HepG2 (cell line): Measurements from ENCODE around the gene INF2. TPM values are rescaled to one million over a fixed set of nuclear protein-coding genes. Genes with fewer than 3 reads are reported as not detected.

Experiments
- ATAC-seq: fragments of 200-7000 bp; cut with Tn5 transposase; 3 replicates; pipeline ENCODE4 v1.9.1; 2020; ENCODE audit warnings: mild to moderate bottlenecking, moderate library complexity
- BruUV-seq: library from RNA; stranded (reverse); fragments of 400-500 nt; replicated peaks from 2 replicates; lab custom pipeline; 2021; lab: Mats Ljungman, UMichigan
- CTCF ChIA-PET: fragments of 300-600 bp; formaldehyde crosslinking; extraction: SDS; loops from one replicate; lab custom pipeline; 2021; ENCODE audit warnings: low total read pairs, inconsistent platforms, low intra/inter-chr PET ratio; lab: Yijun Ruan, JAX
- POLR2A ChIA-PET: fragments of 350-600 bp; sonication (Branson Sonifier 250); formaldehyde crosslinking; loops from one replicate; lab custom pipeline; 2020; ENCODE audit warnings: antibody characterized with exemption, inconsistent platforms; lab: Yijun Ruan, JAX
- DNase-seq: peaks from one replicate; pipeline ENCODE4 v3.0.0-alpha.2; 2015; ENCODE audit warnings: low spot score
- FAIRE-seq: peaks from 3 replicates; lab custom pipeline; 2011; peaks lifted over from hg19 to GRCh38; lab: Jason Lieb, UNC
- H2AFZ ChIP-seq: one replicate; pipeline ENCODE4 v1.6.1; 2011; ENCODE audit warnings: low read length, inconsistent platforms
- H3K27ac ChIP-seq: fragments of 300-600 bp; 3 replicates; pipeline ENCODE4 v1.8.0; 2011; ENCODE audit warnings: mixed run types, mild to moderate bottlenecking, mixed read lengths, low read length, inconsistent platforms; ENCODE audit not compliant: insufficient read depth; ENCODE audit errors: extremely low read length
- H3K27me3 ChIP-seq, 2 experiments: fragments of 200-600 bp in 1 of 2; 2 replicates in 1 of 2; 3 replicates in 1 of 2; pipeline versions ENCODE4 v1.6.0 to v1.8.0; 2011; ENCODE audit warnings: low read length in 2 of 2, mild to moderate bottlenecking in 2 of 2, moderate library complexity in 2 of 2, inconsistent platforms in 1 of 2; ENCODE audit not compliant: insufficient read depth in 2 of 2, control insufficient read depth in 1 of 2
- H3K36me3 ChIP-seq, 2 experiments: fragments of 200-600 bp in 1 of 2; replicated peaks in 1 of 2; 2 replicates in 1 of 2; 3 replicates in 1 of 2; pipeline versions ENCODE4 v1.5.1 to v1.8.0; 2011; ENCODE audit warnings: low read length in 2 of 2, inconsistent platforms in 1 of 2; ENCODE audit not compliant: insufficient read depth in 2 of 2, control insufficient read depth in 1 of 2
- H3K4me1 ChIP-seq: 2 replicates; pipeline ENCODE4 v1.5.1; 2012; ENCODE audit warnings: low read length, inconsistent platforms; ENCODE audit not compliant: insufficient read depth
- H3K4me2 ChIP-seq: 2 replicates; pipeline ENCODE4 v1.6.0; 2011; ENCODE audit warnings: low read depth, low read length, inconsistent platforms
- H3K4me3 ChIP-seq, 3 experiments: fragments of 200-600 bp in 1 of 3; sonication (generic), shearing (Covaris generic) in 1 of 3; replicated peaks in 1 of 3; 2 replicates each; pipeline ENCODE4 v1.5.1; 2011 to 2016; ENCODE audit warnings: low read length in 3 of 3, inconsistent platforms in 2 of 3, low read depth in 2 of 3, mild to moderate bottlenecking in 2 of 3, control low read depth in 1 of 3, mixed read lengths in 1 of 3; ENCODE audit not compliant: insufficient read depth in 1 of 3
- H3K79me2 ChIP-seq: one replicate; pipeline ENCODE4 v1.6.1; 2011; ENCODE audit warnings: low read length, inconsistent platforms; ENCODE audit not compliant: insufficient read depth
- H3K9ac ChIP-seq: 2 replicates; pipeline ENCODE4 v1.6.0; 2011; ENCODE audit warnings: mild to moderate bottlenecking, low read depth, low read length, inconsistent platforms; ENCODE audit not compliant: insufficient read depth
- H3K9me3 ChIP-seq: 2 replicates; pipeline ENCODE4 v1.5.1; 2012; ENCODE audit warnings: mild to moderate bottlenecking, low read length
- H4K20me1 ChIP-seq: 2 replicates; pipeline ENCODE4 v1.6.0; 2011; ENCODE audit warnings: inconsistent platforms, mild to moderate bottlenecking, low read length, moderate library complexity; ENCODE audit not compliant: insufficient read depth
- CBX2 ChIP-seq, 2 experiments: fragments of 200-600 bp in 1 of 2; sonication (generic); formaldehyde crosslinking in 1 of 2; IDR thresholded peaks; 2 replicates each; pipeline versions ENCODE4 v1.7.0 to v1.8.1; 2018 to 2022; ENCODE audit warnings: low read depth in 2 of 2, low read length in 1 of 2, mild to moderate bottlenecking in 1 of 2, missing genetic modification reagents in 1 of 2
- FLYWCH1 ChIP-seq: sonication (generic); formaldehyde crosslinking; IDR thresholded peaks from 2 replicates; pipeline ENCODE4 v1.8.1; 2023; ENCODE audit warnings: mild to moderate bottlenecking, missing genetic modification reagents
- FOXA3 ChIP-seq: IDR thresholded peaks from 2 replicates; pipeline ENCODE4 v1.6.1; 2016; ENCODE audit warnings: missing genetic modification reagents, missing compliant biosample characterization
- HINFP ChIP-seq: sonication (generic); formaldehyde crosslinking; IDR thresholded peaks from 2 replicates; pipeline ENCODE4 v1.4.0; 2020; ENCODE audit warnings: low read depth, mild to moderate bottlenecking, missing genetic modification reagents
- NFATC3 ChIP-seq: sonication (generic); formaldehyde crosslinking; IDR thresholded peaks from 2 replicates; pipeline ENCODE4 v1.5.1; 2020; ENCODE audit warnings: mild to moderate bottlenecking, missing genetic modification reagents
- NFRKB ChIP-seq: fragments of 450-650 bp; IDR thresholded peaks from 2 replicates; pipeline ENCODE4 v1.6.1; 2017
- PCBP1 ChIP-seq: fragments of 200-400 bp; formaldehyde crosslinking; IDR thresholded peaks from 2 replicates; pipeline ENCODE4 v1.6.1; 2017; ENCODE audit warnings: mild to moderate bottlenecking, low read depth, low read length, borderline replicate concordance
- SMC3 ChIP-seq: IDR thresholded peaks from 2 replicates; pipeline ENCODE4 v1.6.1; 2011; ENCODE audit warnings: low read length, improper control_type of control experiment
- SNRNP70 ChIP-seq: fragments of 200-400 bp; formaldehyde crosslinking; IDR thresholded peaks from 2 replicates; pipeline ENCODE4 v1.6.1; 2017; ENCODE audit warnings: mild to moderate bottlenecking, low read depth, low read length, moderate library complexity
- THYN1 ChIP-seq: sonication (generic); formaldehyde crosslinking; IDR thresholded peaks from 2 replicates; pipeline ENCODE4 v1.8.1; 2023; ENCODE audit warnings: low read depth, mild to moderate bottlenecking, moderate library complexity, missing genetic modification reagents, borderline replicate concordance
- ZFP36 ChIP-seq: fragments of 150-350 bp; IDR thresholded peaks from 2 replicates; pipeline ENCODE4 v1.6.1; 2018; ENCODE audit warnings: borderline replicate concordance, low read length, low read depth; ENCODE audit not compliant: partially characterized antibody
- ZNF12 ChIP-seq: sonication (generic); formaldehyde crosslinking; IDR thresholded peaks from 2 replicates; pipeline ENCODE4 v1.5.0; 2020; ENCODE audit warnings: missing genetic modification reagents
- ZNF441 ChIP-seq: sonication (generic); formaldehyde crosslinking; IDR thresholded peaks from 2 replicates; pipeline ENCODE4 v1.7.0; 2021; ENCODE audit warnings: missing genetic modification reagents, borderline replicate concordance
- WGBS: methylation state at CpG from one replicate; pipeline ENCODE4 v1.1.6; 2017; ENCODE audit warnings: low lambda C conversion rate; 5-methylcytosine and 5-hydroxymethylcytosine counted together
- in situ Hi-C: cut with HindIII; loops from 2 replicates; pipeline ENCODE4 v1.10.0; 2017; ENCODE audit warnings: low pct_unique_long_range_greater_than_20kb; ENCODE audit not compliant: extremely low pct_ligation_motif_present
- intact Hi-C: fragments of 100-400 bp; cut with micrococcal nuclease; formaldehyde crosslinking; loops from one replicate; pipeline ENCODE4 v1.10.0; 2022; ENCODE audit not compliant: unreplicated experiment
- polyA plus RNA-seq, 8 experiments: library from polyadenylated mRNA; depleted of rRNA in 3 of 8; stranded (reverse) in 7 of 8; unstranded in 1 of 8; fragments of >200 nt; fragmentation: Illumina TruSeq in 4 of 8; extraction: Trizol in 4 of 8; gene quantifications; 2 replicates each; pipeline versions ENCODE4 v1.2.1 to v1.2.3, GENCODE V29; 2011 to 2016; ENCODE audit warnings: low read depth in 4 of 8, missing spikeins in 1 of 8, mixed read lengths in 1 of 8; ENCODE audit not compliant: insufficient read depth in 1 of 8
- total RNA-seq, 5 experiments: library from RNA; depleted of rRNA; stranded (reverse); fragments of >200 nt; fragmentation: Illumina TruSeq; extraction: Trizol; gene quantifications; 2 replicates each; pipeline ENCODE4 v1.2.3, GENCODE V29; 2016; ENCODE audit warnings: low read depth in 1 of 5
- TF ChIP-seq, protein P1 (sequence below): sonication (generic); formaldehyde crosslinking; IDR thresholded peaks from 2 replicates; pipeline ENCODE4 v1.4.0; 2020; ENCODE audit warnings: missing genetic modification reagents, borderline replicate concordance
- TF ChIP-seq, protein P2 (sequence below): sonication (generic); formaldehyde crosslinking; IDR thresholded peaks from 2 replicates; pipeline ENCODE4 v1.5.0; 2020; ENCODE audit warnings: mild to moderate bottlenecking, missing genetic modification reagents

Gene INF2
- total and polyA plus RNA-seq, 2 of the 13 experiments (the other 11 are each of a cell fraction or from before 2014, with no cell fraction given): 16.4 to 26.4 TPM

GRCh38 chr14:104643306-104643705 is 46.1 kb upstream of the INF2 start:
- CTCF ChIA-PET: no interaction called here
- no peak overlapping the region for H2AFZ ChIP-seq
- H3K36me3 ChIP-seq: no peaks in the 10 kb centered on the region
- H3K4me3 ChIP-seq: no peak overlapping the region
- no peak overlapping the region for H3K4me2 ChIP-seq
- WGBS: 36% methylated on average over 2 of the region's 8 CpGs
- H3K9me3 ChIP-seq: no peaks in the 10 kb centered on the region
- no peak for DNase-seq
- no peaks in the 10 kb centered on the region for H4K20me1 ChIP-seq
- H3K4me1 ChIP-seq: peaks cover 44% of the 10 kb centered on the region
- intact Hi-C loops: no loop called here
- peaks cover 13 to 62% of the 10 kb centered on the region in 2 experiments for H3K27me3 ChIP-seq
- no peaks in the 10 kb centered on the region for H3K79me2 ChIP-seq
- in situ Hi-C loops: loop anchor here (5.0 kb wide), 1 partner anchor 506 kb away; the partner anchor contains the start of gene KIF26A
- no peak for FAIRE-seq
- BruUV-seq: no TSS peak
- no peak for ATAC-seq
- TF ChIP-seq, protein P1, sequence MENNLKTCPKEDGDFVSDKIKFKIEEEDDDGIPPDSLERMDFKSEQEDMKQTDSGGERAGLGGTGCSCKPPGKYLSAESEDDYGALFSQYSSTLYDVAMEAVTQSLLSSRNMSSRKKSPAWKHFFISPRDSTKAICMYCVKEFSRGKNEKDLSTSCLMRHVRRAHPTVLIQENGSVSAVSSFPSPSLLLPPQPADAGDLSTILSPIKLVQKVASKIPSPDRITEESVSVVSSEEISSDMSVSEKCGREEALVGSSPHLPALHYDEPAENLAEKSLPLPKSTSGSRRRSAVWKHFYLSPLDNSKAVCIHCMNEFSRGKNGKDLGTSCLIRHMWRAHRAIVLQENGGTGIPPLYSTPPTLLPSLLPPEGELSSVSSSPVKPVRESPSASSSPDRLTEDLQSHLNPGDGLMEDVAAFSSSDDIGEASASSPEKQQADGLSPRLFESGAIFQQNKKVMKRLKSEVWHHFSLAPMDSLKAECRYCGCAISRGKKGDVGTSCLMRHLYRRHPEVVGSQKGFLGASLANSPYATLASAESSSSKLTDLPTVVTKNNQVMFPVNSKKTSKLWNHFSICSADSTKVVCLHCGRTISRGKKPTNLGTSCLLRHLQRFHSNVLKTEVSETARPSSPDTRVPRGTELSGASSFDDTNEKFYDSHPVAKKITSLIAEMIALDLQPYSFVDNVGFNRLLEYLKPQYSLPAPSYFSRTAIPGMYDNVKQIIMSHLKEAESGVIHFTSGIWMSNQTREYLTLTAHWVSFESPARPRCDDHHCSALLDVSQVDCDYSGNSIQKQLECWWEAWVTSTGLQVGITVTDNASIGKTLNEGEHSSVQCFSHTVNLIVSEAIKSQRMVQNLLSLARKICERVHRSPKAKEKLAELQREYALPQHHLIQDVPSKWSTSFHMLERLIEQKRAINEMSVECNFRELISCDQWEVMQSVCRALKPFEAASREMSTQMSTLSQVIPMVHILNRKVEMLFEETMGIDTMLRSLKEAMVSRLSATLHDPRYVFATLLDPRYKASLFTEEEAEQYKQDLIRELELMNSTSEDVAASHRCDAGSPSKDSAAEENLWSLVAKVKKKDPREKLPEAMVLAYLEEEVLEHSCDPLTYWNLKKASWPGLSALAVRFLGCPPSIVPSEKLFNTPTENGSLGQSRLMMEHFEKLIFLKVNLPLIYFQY (CRISPR knock-in tag): no peak
- TF ChIP-seq HINFP (CRISPR knock-in tag) (no peak), ZNF441 (no peak), NFRKB (no peak), ZFP36 (no peak), FOXA3 (CRISPR knock-in tag) (no peak), THYN1 (CRISPR knock-in tag) (no peak), CBX2 (IDR thresholded peaks at IDR 0.05; ENCODE audit: low read depth, low read length) (no peak), CBX2 (CRISPR knock-in tag; IDR thresholded peaks at IDR 0.05; ENCODE audit: low read depth) (no peak), NFATC3 (CRISPR knock-in tag) (no peak), FLYWCH1 (CRISPR knock-in tag) (no peak), PCBP1 (no peak), SNRNP70 (no peak), ZNF12 (no peak), SMC3 (no peak)
- TF ChIP-seq, protein P2, sequence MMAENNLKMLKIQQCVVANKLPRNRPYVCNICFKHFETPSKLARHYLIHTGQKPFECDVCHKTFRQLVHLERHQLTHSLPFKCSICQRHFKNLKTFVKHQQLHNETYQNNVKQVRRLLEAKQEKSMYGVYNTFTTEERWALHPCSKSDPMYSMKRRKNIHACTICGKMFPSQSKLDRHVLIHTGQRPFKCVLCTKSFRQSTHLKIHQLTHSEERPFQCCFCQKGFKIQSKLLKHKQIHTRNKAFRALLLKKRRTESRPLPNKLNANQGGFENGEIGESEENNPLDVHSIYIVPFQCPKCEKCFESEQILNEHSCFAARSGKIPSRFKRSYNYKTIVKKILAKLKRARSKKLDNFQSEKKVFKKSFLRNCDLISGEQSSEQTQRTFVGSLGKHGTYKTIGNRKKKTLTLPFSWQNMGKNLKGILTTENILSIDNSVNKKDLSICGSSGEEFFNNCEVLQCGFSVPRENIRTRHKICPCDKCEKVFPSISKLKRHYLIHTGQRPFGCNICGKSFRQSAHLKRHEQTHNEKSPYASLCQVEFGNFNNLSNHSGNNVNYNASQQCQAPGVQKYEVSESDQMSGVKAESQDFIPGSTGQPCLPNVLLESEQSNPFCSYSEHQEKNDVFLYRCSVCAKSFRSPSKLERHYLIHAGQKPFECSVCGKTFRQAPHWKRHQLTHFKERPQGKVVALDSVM (CRISPR knock-in tag): no peak
- POLR2A ChIA-PET: no interaction called here
- H3K27ac ChIP-seq: no peak overlapping the region
- H3K9ac ChIP-seq: no peak overlapping the region
